ENCODE measurements around the gene TEAD4.

TEAD4 gene

DNA sequence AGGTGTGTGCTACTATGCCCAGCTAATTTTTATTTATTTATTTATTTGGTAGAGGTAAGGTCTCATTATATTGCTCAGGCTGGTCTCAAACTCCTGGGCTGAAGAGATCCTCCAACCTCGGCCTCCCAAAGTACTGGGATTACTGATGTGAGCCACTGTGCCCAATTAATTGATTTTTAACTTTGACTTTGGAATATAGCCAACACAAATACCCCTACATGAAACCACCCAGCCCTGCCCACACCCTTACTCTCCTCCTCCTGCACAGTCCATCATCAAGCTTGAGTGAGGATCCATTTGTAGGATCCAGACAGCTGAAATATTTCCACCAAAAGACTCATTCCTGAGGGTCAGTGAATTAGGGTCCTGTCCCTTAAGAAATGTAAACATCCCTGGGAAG lies 3.3 kb upstream of the TEAD4 start:
- Mint-ChIP-seq H3K9me3 (no peaks in the 10 kb centered on the region), H3K36me3 (no peaks in the 10 kb centered on the region), H3K4me1 (peaks cover 15% of the 10 kb centered on the region), H3K4me3 (no peak overlapping the region), H3K27ac (no peak overlapping the region), H3K27me3 (peaks cover 26% of the 10 kb centered on the region)

DNA sequence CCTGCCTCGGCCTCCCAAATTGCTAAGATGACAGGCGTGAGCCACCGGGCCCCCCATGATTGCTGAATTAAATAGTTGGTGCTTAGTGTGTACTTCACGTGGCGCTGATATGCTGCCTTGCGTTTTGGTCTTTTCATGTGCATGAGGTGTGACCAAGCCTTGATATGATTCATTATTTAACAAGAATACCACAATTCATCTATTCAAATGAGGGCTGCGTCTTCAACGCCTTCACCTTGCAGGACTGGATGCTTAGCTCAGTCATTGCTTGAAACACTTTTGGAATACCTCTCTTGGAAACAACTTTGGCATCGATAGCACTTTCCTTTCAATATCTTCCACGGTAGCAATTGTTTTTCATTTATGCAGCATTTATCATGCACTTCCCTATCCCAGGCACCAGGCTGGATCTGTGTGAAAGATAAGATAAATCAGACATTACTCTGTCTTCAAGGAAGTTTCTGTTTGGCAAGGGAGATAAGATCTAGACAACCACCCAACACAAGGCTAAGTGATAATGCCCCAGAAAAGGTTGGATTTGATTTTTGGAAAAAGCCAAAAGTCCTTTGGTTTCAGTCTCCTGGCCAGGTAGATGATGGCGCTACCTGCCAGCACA lies 1.3 kb upstream of the TEAD4 start:
- peak overlapping the region; percentile 57 for H3K4me3 Mint-ChIP-seq
- peaks cover 31% of the 10 kb centered on the region for H3K27me3 Mint-ChIP-seq
- no peak overlapping the region for H3K27ac Mint-ChIP-seq

DNA sequence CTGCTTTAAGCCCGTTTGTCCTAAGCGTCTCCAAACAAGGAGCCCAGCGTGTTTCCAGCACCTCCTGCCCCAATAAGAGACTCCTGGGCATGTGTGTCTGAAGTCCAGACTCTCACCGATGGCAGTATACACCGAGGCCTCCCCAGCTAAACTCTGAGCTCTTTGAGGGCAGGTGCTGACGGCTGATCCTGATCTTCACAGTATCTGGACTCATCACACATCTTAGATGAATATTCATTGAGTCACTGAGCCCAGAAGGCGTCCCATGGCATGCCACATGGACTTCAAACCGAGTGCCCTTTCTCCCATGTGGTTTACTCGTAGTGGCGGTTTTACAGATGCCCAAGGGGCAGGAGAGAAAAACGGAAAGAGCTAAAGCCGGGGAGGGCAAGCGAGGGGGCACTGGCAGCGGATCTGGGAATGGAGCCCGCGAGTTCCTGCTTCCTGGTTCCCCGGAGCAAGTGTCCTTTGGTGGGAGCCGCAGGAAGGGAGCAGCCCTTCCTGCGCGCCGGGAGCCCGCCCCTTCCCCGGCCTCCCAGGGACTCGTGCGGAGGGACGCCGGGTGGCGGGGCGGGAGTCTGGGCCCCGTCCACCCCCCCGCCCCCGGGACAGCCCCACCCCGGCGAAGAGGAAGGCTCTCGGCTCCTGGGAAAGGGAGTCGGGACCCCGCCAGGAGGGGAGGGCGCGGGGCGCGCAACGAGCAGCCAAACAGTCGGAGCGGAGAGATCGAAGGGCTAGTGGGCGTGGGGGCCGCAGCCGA lies 585 bp upstream of the TEAD4 start:
- Mint-ChIP-seq H3K4me3 (peak overlapping the region; percentile 57), H3K27me3 (peaks cover 37% of the 10 kb centered on the region), H3K36me3 (no peaks in the 10 kb centered on the region), H3K9me3 (no peaks in the 10 kb centered on the region), H3K4me1 (peaks cover 18% of the 10 kb centered on the region), H3K27ac (no peak overlapping the region)

More for the DNA sequence above, 1.3 kb upstream of the TEAD4 start:
- Mint-ChIP-seq H3K36me3 (no peaks in the 10 kb centered on the region), H3K9me3 (no peaks in the 10 kb centered on the region), H3K4me1 (peaks cover 18% of the 10 kb centered on the region)

DNA sequence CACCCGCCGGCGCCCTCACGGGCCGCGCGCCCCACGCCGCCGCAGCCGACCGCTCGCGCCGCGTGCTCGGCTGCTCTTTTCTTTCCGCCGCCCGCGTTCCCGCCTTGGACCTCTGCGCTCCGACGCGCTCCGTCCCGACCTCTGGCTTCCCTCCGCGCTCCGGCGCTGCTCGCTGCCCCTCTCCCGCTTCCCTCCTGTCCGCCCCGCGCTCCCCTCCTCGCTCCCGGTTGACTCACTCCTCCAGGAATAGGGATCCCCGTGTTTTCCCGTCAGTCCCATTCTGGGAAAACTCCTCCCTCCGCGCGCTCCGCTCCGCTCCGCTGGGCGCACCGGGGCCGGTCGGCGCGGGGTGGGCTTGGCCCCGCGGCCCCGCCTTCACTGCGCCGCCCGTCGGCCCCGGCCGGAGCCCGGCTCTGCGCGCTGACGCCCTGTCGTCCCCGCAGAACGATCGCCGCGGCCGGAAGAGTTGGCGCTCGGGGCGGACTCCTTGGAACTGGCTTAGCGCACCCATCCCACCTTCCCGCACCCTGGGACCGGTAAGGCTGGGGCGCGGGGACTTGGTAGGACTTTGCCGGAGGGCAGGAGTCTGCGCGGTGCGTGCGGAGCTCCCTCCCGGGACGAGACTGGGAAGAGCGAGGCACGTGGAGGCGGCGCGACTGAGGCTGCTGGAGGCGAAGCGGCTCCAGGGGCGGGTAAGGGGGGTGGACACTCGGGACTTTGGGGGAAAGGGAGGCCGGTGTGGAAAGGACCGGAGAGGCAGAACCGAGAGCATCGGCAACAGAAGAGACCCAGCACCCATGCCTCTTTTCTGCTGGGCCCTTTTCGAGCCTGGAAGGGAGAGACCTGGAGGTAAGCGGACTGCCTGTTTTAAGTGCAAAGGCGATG lies 550 bp downstream of the TEAD4 start:
- peaks cover 39% of the 10 kb centered on the region for H3K27me3 Mint-ChIP-seq
- H3K4me3 Mint-ChIP-seq = peak overlapping the region; percentile 53
- H3K36me3 Mint-ChIP-seq = no peaks in the 10 kb centered on the region
- H3K27ac Mint-ChIP-seq = no peak overlapping the region
- H3K9me3 Mint-ChIP-seq = no peaks in the 10 kb centered on the region
- H3K4me1 Mint-ChIP-seq = peaks cover 18% of the 10 kb centered on the region

DNA sequence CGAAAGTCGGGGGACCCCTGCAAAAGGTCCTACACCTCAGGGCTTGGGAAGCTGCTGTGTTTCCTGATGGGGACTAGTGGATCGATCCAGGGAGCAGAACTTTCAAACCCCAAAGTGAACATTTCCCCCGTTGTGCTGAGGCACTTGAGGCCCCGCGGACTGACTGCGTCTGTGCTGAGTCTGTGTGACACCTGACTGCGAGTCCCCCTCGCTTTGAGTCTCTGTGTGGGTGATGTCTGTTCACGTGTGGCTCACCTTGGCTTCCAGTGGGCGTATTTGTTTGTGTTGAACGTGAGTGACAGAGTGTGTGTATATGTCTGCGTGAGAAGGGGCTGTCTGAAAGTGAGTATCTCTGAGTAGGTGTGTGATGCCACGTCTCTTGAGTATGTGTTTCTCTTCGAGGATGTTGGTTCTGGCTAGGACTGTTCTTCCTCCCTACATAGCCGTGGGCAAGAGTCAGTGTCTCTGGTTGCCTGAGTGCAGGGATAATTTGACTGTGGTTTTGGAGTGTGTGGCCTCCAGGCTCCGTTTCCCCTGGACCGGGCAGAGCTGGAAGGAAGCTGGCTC lies 1.3 kb downstream of the TEAD4 start:
- no peaks in the 10 kb centered on the region for H3K36me3 Mint-ChIP-seq
- H3K4me3 Mint-ChIP-seq = peak overlapping the region; percentile 53
- H3K4me1 Mint-ChIP-seq = peaks cover 18% of the 10 kb centered on the region
- no peak overlapping the region for H3K27ac Mint-ChIP-seq
- H3K27me3 Mint-ChIP-seq = peaks cover 39% of the 10 kb centered on the region
- no peaks in the 10 kb centered on the region for H3K9me3 Mint-ChIP-seq

DNA sequence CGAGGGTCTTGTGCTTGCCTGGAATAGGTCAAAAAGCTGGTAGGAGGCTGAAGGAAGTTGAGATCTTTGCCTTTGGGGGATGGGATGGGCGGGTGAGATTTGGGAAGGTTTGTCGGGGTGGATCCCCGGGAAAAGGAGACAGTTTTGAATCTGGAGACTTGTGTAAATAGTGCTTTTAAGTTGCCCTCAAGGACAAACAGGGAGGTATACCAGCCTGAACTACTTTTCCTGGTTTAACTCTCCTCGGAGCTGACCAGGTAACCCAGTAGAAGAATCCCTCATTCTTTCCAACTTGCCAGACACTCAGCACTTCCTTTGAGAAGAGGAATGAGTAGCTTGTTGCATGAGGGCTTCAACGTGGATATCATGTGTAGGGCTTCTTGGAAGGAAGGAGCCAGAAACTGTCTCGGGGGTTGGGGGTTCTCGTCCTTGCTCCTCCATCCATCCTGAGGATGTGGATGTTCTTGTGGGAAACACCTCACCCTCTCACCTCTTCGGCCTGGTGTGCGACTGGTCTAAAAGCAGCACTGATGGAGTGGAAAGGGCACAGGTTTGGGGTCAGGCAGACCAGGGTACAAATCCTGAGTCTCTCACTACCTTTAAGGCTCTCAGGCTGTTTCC lies 1.9 kb downstream of the TEAD4 start:
- H3K27me3 Mint-ChIP-seq = peaks cover 38% of the 10 kb centered on the region
- no peaks in the 10 kb centered on the region for H3K36me3 Mint-ChIP-seq
- no peak overlapping the region for H3K27ac Mint-ChIP-seq
- no peaks in the 10 kb centered on the region for H3K9me3 Mint-ChIP-seq
- peaks cover 18% of the 10 kb centered on the region for H3K4me1 Mint-ChIP-seq
- peak overlapping the region; percentile 53 for H3K4me3 Mint-ChIP-seq

DNA sequence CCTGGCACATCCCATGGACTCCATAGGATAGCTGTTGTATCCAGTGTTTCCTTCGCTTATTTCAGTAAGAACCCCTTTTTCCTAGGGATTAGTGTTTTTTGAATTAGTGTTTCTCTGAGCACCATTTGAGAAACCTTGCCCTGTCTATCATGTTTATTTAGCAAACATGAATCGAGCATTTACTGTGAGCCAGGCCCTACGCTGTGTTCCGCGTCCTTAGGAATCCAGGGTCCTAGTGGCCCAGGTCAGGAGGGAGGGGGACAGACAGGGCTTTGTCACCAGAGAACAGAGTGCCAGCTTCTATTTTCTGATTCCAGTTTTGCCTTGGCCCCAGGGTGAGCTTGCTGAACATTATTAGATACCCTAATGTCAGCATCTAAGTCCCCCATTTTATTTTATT lies 2.5 kb downstream of the TEAD4 start:
- no peaks in the 10 kb centered on the region for H3K36me3 Mint-ChIP-seq
- H3K27ac Mint-ChIP-seq = no peak overlapping the region
- H3K27me3 Mint-ChIP-seq = peaks cover 34% of the 10 kb centered on the region
- no peak overlapping the region for H3K4me3 Mint-ChIP-seq
- no peaks in the 10 kb centered on the region for H3K9me3 Mint-ChIP-seq
- peaks cover 18% of the 10 kb centered on the region for H3K4me1 Mint-ChIP-seq

DNA sequence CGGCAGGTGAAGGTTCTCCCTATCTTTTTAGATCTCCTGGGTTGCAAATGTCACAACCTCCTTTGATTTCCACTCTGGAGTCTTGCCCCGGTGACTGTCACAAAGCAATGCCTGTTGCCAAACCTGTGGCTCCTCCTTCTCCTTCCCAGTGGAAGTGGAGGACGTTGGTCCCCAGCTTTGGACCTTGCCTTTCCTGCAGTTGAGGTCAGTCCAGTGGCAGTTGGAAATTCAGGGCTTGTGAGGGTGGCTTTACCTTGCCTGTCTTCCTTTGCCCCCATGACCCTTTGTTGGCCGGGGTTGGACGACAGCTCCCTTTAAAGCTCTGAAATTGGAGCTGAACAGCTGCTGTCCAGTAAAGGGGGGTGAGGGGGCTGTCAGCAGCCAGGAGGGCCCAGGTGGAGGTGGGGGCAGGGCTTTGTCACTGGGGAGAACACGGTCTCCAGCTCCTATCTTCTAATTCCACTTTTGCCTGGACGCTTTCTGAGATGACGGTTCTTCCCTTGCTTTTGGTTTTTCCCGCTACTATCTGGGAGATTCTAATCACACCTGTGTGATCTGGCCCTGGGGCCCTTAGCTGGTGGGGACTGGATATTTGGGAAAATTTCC lies 4.1 kb downstream of the TEAD4 start:
- Mint-ChIP-seq H3K36me3 (no peaks in the 10 kb centered on the region), H3K4me3 (no peak overlapping the region), H3K4me1 (peaks cover 18% of the 10 kb centered on the region), H3K9me3 (no peaks in the 10 kb centered on the region), H3K27me3 (peaks cover 25% of the 10 kb centered on the region), H3K27ac (no peak overlapping the region)

DNA sequence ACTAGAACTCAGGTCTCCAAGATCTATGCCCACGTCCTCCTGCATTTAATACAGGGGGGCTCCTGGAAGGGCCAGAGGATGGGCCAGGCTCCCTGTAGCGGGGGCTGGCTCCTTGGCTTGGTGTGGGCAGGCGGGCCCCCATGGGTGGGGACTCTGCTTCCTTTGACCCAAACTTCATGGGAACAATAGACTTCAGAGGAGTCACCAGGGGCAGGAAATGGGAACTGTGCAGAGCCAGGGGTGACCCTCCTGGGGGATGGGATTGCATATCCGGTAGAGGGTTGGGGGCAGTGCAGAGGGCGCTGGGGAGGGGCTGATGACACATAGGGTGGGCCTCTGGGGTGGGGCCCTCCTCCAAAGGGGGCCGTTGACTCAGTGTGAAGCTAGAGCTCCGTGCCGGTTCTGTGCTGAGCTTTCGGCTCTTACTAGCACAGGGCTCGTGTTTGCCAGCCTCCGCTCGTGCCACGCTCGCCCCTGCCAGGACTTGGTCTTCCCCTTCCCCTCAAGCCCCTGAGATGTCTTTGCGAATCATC lies 4.6 kb downstream of the TEAD4 start:
- H3K4me1 Mint-ChIP-seq = peaks cover 14% of the 10 kb centered on the region
- H3K27me3 Mint-ChIP-seq = peaks cover 21% of the 10 kb centered on the region
- no peaks in the 10 kb centered on the region for H3K36me3 Mint-ChIP-seq
- no peak overlapping the region for H3K27ac Mint-ChIP-seq
- H3K4me3 Mint-ChIP-seq = no peak overlapping the region
- H3K9me3 Mint-ChIP-seq = no peaks in the 10 kb centered on the region

DNA sequence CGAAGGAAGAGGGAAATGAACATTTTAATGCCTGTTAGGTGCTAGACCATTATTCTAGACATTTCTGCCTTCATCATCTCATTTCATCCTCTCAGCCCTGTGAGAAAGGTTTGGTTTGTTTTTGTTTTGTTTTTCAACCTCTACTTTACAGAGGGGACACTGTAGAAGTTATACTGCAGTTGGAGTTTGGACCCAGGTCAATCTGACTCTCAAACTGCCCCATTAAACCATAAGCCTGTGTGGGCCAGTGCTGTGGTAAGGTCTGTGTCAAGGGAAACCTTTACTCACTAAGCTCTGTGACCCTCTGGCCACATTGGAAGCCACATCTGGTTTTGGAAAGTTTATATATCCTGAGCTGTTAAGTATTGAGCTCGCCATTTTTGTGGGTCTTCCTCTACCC lies 8.5 kb downstream of the TEAD4 start:
- H3K27ac Mint-ChIP-seq = no peak overlapping the region
- H3K9me3 Mint-ChIP-seq = no peaks in the 10 kb centered on the region
- H3K4me1 Mint-ChIP-seq = no peaks in the 10 kb centered on the region
- H3K27me3 Mint-ChIP-seq = peaks cover 14% of the 10 kb centered on the region
- no peak overlapping the region for H3K4me3 Mint-ChIP-seq
- no peaks in the 10 kb centered on the region for H3K36me3 Mint-ChIP-seq

DNA sequence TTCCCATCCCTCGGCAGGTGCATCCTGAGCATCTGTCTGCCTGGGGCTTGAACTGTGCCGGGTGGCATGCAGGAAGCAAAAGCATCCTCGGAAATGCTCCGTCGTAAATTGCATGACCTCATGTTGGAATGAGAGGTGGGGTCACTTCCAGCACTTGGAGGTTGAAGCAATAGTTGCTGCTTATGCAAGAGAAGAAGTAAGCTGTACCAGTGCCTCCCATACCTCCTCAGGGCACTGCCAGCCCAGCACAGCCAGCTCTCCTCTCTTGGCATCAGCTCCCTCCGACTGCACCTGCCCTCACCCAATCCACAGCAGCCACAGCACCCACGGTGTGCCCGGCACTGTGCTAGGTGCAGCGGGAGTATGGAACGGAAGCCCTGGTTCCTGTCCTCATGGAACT lies 11.5 kb downstream of the TEAD4 start:
- Mint-ChIP-seq H3K27ac (no peak overlapping the region), H3K4me1 (no peaks in the 10 kb centered on the region), H3K9me3 (no peaks in the 10 kb centered on the region), H3K4me3 (no peak overlapping the region), H3K36me3 (no peaks in the 10 kb centered on the region), H3K27me3 (peaks cover 6% of the 10 kb centered on the region)

DNA sequence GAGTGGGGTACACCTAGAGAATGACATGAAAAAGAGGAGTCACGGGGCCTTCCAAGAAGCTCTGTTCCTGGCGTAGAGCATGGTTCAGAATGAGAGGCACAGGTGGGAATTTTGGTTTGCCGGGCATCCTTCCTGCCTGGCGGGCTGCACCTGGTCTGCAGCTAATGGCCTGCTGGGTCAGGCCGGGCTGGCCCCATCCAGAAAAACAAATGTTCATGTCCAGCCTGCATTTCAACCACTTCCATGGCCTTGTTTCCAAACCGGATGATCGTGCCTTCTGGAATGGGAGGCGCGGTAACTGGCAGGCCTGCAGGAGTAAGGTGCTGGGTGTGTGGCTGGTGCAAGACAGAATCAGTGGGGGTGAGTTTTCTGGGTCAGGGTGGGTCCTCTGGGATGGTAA lies 14.4 kb downstream of the TEAD4 start:
- Mint-ChIP-seq H3K9me3 (no peaks in the 10 kb centered on the region), H3K4me1 (no peaks in the 10 kb centered on the region), H3K36me3 (no peaks in the 10 kb centered on the region), H3K27me3 (peaks cover 5% of the 10 kb centered on the region), H3K27ac (no peak overlapping the region), H3K4me3 (no peak overlapping the region)

DNA sequence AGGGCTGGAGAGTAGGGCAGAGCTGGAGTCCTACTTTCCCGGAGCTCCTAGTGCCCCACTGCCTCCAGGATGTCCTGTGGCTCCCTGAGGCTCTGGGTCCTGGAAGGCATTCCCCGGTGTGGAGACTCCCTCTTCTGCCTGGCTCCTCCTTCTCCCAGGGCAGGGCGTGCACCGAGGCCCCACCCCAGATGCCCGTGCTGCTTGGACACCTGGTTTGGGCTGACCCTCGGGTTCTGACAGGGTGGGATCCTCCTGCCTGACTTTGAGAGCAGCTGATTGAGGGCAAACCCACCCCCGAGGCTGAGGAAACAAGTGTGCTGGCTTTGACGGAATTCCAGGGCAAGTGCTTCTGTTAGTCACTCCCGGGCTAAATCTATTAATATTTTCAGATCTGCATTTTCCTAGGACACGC lies 15.4 kb downstream of the TEAD4 start:
- Mint-ChIP-seq H3K4me3 (no peak overlapping the region), H3K36me3 (no peaks in the 10 kb centered on the region), H3K27ac (no peak overlapping the region), H3K4me1 (no peaks in the 10 kb centered on the region), H3K27me3 (peaks cover 5% of the 10 kb centered on the region), H3K9me3 (no peaks in the 10 kb centered on the region)

DNA sequence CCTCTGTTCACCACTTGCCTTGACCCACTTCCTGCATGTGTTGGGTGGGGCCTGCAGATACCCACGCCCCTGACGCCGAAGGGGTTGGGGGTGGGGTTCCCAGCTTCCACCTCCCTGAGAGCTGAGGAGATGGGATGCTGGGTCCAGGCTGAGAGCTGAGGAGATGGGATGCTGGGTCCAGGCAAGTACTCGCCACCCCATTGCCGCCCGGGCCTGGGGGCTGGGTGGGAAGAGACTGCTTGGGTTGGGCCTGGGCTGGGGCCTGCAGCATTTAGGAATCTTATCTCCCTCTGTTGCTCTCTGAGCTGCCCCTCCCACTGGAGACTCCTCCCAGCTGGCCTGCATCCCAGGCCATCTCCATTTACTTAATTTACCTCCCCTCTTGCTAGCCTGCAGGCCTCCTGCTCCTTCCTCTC lies 17.4 kb downstream of the TEAD4 start:
- Mint-ChIP-seq H3K4me3 (no peak overlapping the region), H3K9me3 (no peaks in the 10 kb centered on the region), H3K4me1 (no peaks in the 10 kb centered on the region), H3K27ac (no peak overlapping the region), H3K27me3 (peaks cover 3% of the 10 kb centered on the region), H3K36me3 (no peaks in the 10 kb centered on the region)

DNA sequence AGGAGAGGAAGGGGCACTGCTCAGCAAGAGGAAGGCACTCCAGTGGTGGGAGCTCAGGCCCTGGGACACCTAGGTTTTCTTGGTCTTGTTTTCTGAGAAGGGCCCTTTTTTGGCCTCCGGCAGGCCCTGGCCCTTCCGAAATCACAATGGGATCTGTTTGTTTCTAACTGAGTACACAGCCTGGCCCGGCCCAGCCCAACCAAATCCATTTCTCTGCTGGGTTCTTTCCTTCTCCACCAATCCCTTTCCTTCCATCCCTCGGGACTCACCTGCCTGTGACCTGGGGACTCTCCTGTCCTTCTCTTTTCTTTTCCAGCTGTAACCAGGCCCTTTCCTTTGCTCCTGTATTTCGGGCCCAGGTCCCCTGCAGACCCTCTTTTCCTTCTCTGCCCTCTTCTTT lies 18.6 kb downstream of the TEAD4 start:
- Mint-ChIP-seq H3K4me3 (no peak overlapping the region), H3K36me3 (no peaks in the 10 kb centered on the region), H3K4me1 (no peaks in the 10 kb centered on the region), H3K9me3 (no peaks in the 10 kb centered on the region), H3K27ac (no peak overlapping the region), H3K27me3 (peaks cover 3% of the 10 kb centered on the region)
